ENCODE measurements around the gene PGAP6.

GRCh38 chr16:339680-340079 lies 42.1 kb downstream of the PGAP6 start:
- no peak for TF ChIP-seq ELK1 (IDR thresholded peaks at IDR 0.05; ENCODE audit: borderline replicate concordance, low read depth, low read length)
- no peak for TF ChIP-seq POLR2A (IDR thresholded peaks at IDR 0.05; ENCODE audit: low read depth, low read length)
- TF ChIP-seq, protein P1, sequence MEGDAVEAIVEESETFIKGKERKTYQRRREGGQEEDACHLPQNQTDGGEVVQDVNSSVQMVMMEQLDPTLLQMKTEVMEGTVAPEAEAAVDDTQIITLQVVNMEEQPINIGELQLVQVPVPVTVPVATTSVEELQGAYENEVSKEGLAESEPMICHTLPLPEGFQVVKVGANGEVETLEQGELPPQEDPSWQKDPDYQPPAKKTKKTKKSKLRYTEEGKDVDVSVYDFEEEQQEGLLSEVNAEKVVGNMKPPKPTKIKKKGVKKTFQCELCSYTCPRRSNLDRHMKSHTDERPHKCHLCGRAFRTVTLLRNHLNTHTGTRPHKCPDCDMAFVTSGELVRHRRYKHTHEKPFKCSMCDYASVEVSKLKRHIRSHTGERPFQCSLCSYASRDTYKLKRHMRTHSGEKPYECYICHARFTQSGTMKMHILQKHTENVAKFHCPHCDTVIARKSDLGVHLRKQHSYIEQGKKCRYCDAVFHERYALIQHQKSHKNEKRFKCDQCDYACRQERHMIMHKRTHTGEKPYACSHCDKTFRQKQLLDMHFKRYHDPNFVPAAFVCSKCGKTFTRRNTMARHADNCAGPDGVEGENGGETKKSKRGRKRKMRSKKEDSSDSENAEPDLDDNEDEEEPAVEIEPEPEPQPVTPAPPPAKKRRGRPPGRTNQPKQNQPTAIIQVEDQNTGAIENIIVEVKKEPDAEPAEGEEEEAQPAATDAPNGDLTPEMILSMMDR (conservative IDR thresholded peaks at IDR 0.05; ENCODE audit: low read depth, low read length) = no peak
- TF ChIP-seq USF2 (IDR thresholded peaks at IDR 0.05; ENCODE audit: low read depth, low read length) = no peak
- no peak for TF ChIP-seq MAFK (IDR thresholded peaks at IDR 0.05; ENCODE audit: low read depth, low read length)
- no peak for TF ChIP-seq SMC3 (IDR thresholded peaks at IDR 0.05; ENCODE audit: low read depth, low read length)
- no peak for TF ChIP-seq BHLHE40 (IDR thresholded peaks at IDR 0.05; ENCODE audit: low read depth, low read length)
- no peak for TF ChIP-seq MXI1 (IDR thresholded peaks at IDR 0.05; ENCODE audit: borderline replicate concordance, low read depth, low read length)
- TF ChIP-seq MAZ (IDR thresholded peaks at IDR 0.05; ENCODE audit: borderline replicate concordance, low read depth, low read length) = no peak
- no peak for TF ChIP-seq RAD21 (IDR thresholded peaks at IDR 0.05; ENCODE audit: low read length)
- TF ChIP-seq RCOR1 (IDR thresholded peaks at IDR 0.05; ENCODE audit: insufficient replicate concordance, low read length) = no peak
- no peak for TF ChIP-seq RFX5 (IDR thresholded peaks at IDR 0.05; ENCODE audit: low read depth, low read length)
- no peak for TF ChIP-seq FOS (IDR thresholded peaks at IDR 0.05; ENCODE audit: low read depth, low read length)
